Measurements from ENCODE around the gene WNT8A.
A peak's percentile ranks its signal among the peaks of the same experiment; 100 is the strongest.

Gene WNT8A

GRCh38 chr5:138139781-138140090, 55.9 kb downstream of the WNT8A start:
- Mint-ChIP-seq H3K27me3 (ENCODE audit: low read depth) (no peaks in the 10 kb centered on the region), H3K27ac (no peak overlapping the region), H3K4me1 (peaks cover 6% of the 10 kb centered on the region), H3K4me3 (peak overlapping the region; percentile 88 to 91 (median 90)), H3K36me3 (ENCODE audit: low read depth) (no peaks in the 10 kb centered on the region), H3K9me3 (no peaks in the 10 kb centered on the region)
- TF ChIP-seq CTCF (IDR thresholded peaks at IDR 0.05; ENCODE audit: unreplicated experiment in 3 of 3) = no peak

GRCh38 chr5:138140268-138140667, 56.4 kb downstream of the WNT8A start:
- Mint-ChIP-seq H3K27ac (no peak overlapping the region), H3K4me3 (peak overlapping the region; percentile 42 to 88 (median 55)), H3K27me3 (ENCODE audit: low read depth) (no peaks in the 10 kb centered on the region), H3K36me3 (ENCODE audit: low read depth) (no peaks in the 10 kb centered on the region), H3K4me1 (peaks cover 6% of the 10 kb centered on the region), H3K9me3 (no peaks in the 10 kb centered on the region)
- TF ChIP-seq CTCF (IDR thresholded peaks at IDR 0.05; ENCODE audit: unreplicated experiment in 3 of 3) = no peak
